ENCODE measurements around the gene SLC25A29. TPM values are rescaled to one million over a fixed set of nuclear protein-coding genes. Genes with fewer than 3 reads are reported as not detected.
A peak's percentile ranks its signal among the peaks of the same experiment; 100 is the strongest.
"Not testable (repeated sequence)": the region's sequence is repeated elsewhere in the genome, so short reads cannot be mapped to it uniquely, and the experiment has no call there.

Gene SLC25A29
- total and polyA plus RNA-seq, 8 donors, result 10.6 to 85.2 (median 22.5) TPM

DNA sequence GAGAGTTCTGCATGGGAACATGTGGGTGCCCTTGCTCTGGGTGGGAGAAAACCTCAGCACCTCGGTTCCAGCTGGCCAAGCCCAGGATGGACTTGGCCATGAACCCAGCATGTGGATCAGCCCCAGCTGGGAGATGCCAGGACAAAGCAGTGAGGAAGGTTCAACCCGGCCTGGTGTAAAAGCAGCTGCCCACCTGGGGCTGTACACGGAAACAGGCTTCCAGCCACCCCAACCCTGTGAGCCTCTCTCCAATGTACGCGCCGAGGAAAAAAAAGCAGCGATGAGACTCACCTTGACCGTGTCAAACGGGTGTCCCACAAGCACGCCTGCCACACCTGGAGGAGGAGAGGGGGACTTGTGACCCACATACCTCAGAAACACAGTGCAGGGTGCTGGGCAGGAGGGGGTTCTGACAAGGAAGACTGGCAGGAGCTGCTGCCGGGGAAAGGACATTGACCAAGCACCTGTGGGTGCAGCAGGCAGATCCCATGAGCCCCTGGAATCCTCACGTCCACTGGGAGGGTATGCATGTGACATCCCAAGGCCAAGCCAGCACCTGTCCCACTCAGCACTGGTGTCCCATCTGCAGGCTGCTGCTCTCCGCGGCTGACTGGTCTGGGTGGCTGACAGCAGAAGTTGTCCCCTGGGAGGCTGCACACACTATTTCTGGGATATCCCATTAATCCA is 7.5 kb downstream of the SLC25A29 start:
- TF ChIP-seq, protein P1, sequence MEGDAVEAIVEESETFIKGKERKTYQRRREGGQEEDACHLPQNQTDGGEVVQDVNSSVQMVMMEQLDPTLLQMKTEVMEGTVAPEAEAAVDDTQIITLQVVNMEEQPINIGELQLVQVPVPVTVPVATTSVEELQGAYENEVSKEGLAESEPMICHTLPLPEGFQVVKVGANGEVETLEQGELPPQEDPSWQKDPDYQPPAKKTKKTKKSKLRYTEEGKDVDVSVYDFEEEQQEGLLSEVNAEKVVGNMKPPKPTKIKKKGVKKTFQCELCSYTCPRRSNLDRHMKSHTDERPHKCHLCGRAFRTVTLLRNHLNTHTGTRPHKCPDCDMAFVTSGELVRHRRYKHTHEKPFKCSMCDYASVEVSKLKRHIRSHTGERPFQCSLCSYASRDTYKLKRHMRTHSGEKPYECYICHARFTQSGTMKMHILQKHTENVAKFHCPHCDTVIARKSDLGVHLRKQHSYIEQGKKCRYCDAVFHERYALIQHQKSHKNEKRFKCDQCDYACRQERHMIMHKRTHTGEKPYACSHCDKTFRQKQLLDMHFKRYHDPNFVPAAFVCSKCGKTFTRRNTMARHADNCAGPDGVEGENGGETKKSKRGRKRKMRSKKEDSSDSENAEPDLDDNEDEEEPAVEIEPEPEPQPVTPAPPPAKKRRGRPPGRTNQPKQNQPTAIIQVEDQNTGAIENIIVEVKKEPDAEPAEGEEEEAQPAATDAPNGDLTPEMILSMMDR (IDR thresholded peaks at IDR 0.05), result no peak
- peak in 2 of 6 donors; percentile 42 to 54 for DNase-seq
- 85 to 87% methylated on average over 13 to 14 of the region's 14 CpGs for WGBS, 2 donors
- H3K4me1 ChIP-seq, result peaks cover 0 to 12% (median 9%) of the 10 kb centered on the region in 3 donors
- no peak overlapping the region for H3K4me3 ChIP-seq
- ATAC-seq, result no peak
- no peaks in the 10 kb centered on the region for H3K27me3 ChIP-seq
- H3K9me3 ChIP-seq, result no peaks in the 10 kb centered on the region
- H3K27ac ChIP-seq, result no peak overlapping the region
- FAIRE-seq, result no peak
- H3K36me3 ChIP-seq, result no peaks in the 10 kb centered on the region
- intact Hi-C loops (cut with DNase I), result no loop called here

DNA sequence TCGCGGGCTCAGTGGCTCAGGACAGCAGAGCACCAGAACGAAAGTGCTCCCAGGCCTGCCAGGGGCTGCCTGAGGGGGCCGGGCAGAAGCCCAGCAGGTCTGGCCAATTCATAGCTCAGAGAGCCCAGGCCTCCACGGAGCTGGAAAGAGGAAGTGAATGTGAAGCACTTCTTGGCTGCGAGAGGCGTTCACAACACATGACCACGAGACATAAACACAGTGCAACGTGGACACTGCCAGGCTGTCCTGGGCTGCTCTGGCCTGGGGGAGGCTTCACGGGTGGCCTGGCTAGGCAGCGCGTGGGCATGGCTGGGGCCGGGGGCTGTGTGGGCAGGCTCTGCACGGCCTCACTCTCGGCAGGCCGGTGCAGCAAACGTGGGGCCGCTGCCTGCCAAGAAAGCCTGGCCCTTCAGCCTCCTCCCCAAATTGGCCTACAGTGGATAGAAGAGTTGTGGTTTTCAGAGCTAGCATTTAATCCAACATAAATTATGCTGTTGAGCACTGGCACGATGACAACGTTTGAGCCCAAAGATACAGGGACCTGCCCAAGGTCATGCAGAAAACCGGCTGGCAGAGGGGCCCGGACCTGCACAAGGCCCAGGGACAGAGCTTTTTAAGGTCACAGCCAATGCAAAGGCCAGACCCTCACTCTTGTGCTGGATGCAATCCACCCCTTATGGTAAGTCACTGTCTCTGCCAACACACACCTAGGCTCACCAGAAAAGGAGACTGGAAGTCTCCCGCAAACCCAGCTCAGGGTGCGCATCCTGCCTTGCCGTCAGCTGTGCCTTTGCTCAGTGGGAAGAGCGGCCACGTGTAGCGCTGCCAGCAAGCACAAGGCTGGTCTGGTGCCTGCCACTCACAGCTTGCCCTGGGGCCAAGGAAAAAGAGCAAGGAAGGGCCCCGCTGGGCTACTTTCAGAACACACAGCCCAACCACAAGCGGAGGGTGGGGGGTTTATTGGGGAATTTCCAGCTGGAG is 8.6 kb downstream of the SLC25A29 start:
- Histone ChIP-seq H3K27ac (peak overlapping the region; percentile 14 to 70 (median 66)), H3K27me3 (no peaks in the 10 kb centered on the region), H3K9me3 (no peaks in the 10 kb centered on the region), H3K4me3 (no peak overlapping the region), H3K36me3 (no peaks in the 10 kb centered on the region), H3K4me1 (peaks cover 0 to 12% (median 9%) of the 10 kb centered on the region in 3 donors)
- DNase-seq (peak in 5 of 6 donors; percentile 42 to 72 (median 64)), FAIRE-seq (no peak), ATAC-seq (peak; percentile 76 to 94 (median 86))
- TF ChIP-seq, protein P1 (IDR thresholded peaks at IDR 0.05), result no peak
- intact Hi-C loops (cut with DNase I), result no loop called here
- 37 to 38% methylated on average over 30 of the region's 30 CpGs for WGBS, 2 donors

DNA sequence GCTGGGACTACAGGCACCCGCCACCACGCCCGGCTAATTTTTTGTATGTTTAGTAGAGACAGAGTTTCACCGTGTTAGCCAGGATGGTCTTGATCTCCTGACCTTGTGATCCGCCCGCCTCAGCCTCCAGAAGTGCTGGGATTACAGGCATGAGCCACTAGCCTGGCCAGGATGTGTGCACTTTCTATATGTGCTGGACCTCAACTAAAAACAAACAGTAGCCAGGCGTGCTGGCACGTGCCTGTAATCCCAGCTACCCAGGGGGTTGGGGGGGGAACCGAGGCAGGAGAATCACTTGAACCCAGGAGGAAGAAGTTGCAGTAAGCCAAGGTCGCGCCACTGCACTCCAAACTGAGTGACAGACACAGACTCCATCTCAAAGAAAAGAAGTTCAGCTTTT is 9.5 kb downstream of the SLC25A29 start:
- ATAC-seq; H3K4me3 ChIP-seq; H3K9me3 ChIP-seq; H3K27me3 ChIP-seq; H3K36me3 ChIP-seq; intact Hi-C loops (cut with DNase I); FAIRE-seq: not testable (repeated sequence)
- peak in 2 of 6 donors; percentile 20 to 39 for DNase-seq
- Histone ChIP-seq H3K4me1 (peaks cover 0 to 12% (median 9%) of the 10 kb centered on the region in 3 donors), H3K27ac (peak overlapping the region; percentile 14 to 70 (median 66))
- 77 to 82% methylated on average over 11 of the region's 11 CpGs for WGBS, 2 donors

DNA sequence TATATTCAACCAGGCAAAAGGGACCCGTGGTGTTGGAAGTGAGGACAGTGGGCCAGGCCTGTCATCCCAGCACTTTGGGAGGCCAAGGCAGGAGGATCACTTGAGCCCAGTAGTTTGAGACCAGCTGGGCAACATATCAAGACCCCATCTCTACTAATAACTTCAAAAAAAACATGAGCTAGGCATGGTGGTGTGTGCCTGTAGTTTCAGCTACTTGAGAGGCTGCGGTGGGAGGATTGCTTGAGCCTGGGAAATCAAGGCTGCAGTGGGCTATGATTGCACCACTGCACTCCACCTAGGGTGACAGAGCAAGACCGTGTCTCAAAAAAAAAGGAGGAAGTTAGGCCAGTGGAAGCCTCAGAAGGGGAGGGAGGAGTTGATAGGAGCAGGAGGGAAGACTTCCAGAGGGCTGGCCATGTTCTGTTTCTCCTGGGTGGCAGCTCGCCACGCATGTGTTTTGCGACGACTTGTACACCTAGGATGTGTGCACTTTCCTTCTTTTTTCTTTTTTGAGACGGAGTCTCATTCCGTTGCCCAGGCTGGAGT is 10.1 kb downstream of the SLC25A29 start:
- DNase-seq, result peak in 2 of 6 donors; percentile 16 to 20
- H3K36me3 ChIP-seq, result peaks cover 0 to 7% (median 0%) of the 10 kb centered on the region in 3 donors
- H3K4me3 ChIP-seq, result no peak overlapping the region
- H3K27ac ChIP-seq, result peak overlapping the region in 1 of 4 donors; percentile 65
- H3K27me3 ChIP-seq, result no peaks in the 10 kb centered on the region
- ATAC-seq, result peak in 1 of 4 donors; percentile 6
- WGBS, 2 donors, result 88 to 96% methylated on average over 9 of the region's 9 CpGs
- intact Hi-C loops (cut with DNase I), result no loop called here
- no peak for FAIRE-seq
- peaks cover 0 to 12% (median 9%) of the 10 kb centered on the region in 3 donors for H3K4me1 ChIP-seq
- TF ChIP-seq, protein P1 (IDR thresholded peaks at IDR 0.05), result no peak
- H3K9me3 ChIP-seq, result no peaks in the 10 kb centered on the region
